GM21390 (cell line): ENCODE measurements around the gene LRRC7.
"Not testable (repeated sequence)": the region's sequence is repeated elsewhere in the genome, so short reads cannot be mapped to it uniquely, and the experiment has no call there.

ENCODE experiments used
- ATAC-seq: cut with Tn5 transposase; IDR thresholded peaks from one replicate; pipeline ENCODE4 v1.9.1; 2021; ENCODE audit not compliant: unreplicated experiment

LRRC7 gene

GRCh38 chr1:69946935-69947334, 379.2 kb downstream of the LRRC7 start:
- ATAC-seq, result no peak

DNA sequence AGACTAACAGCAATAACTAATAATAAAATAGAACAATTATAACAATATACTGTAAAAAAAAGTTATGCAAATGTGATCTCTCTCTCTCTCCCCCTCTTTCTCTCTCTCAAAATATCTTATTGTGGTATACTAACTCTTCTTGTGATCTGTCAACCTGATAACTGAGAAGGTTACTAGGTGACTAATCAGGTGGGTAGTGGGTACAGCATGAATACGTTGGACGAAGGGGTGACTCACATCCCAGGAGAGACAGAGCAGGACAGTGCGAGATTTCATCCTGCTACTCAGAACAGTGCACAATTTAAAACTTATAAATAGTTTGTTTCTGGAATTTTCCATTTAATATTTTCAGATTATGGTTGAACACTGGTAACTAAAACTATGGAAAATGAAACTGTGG, 380.1 kb downstream of the LRRC7 start:
- no peak for ATAC-seq

- ATAC-seq, result no peak
These were observed 385.0 kb downstream of the LRRC7 start for GRCh38 chr1:69952676-69953075.

DNA sequence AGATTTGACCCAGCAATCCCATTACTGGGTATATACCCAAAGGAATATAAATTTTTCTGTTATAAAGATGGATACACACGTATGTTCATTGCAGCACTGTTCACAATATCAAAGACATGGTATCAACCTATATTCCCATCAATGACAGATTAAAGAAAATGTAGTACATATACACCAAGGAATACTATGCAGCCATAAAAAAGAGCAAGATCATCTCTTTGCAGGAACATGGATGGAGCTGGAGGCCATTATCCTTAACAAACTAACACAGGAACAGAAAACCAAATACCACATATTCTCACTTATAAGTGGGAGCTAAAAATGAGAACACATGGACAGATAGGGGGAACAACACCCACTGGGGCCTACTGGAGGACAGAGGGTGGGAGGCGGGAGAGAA, 394.7 kb downstream of the LRRC7 start:
- not testable (repeated sequence) for ATAC-seq

- no peak for ATAC-seq
These were observed 399.6 kb downstream of the LRRC7 start for GRCh38 chr1:69967245-69967766.

- no peak for ATAC-seq
These were observed 409.2 kb downstream of the LRRC7 start for GRCh38 chr1:69976896-69977295.

- no peak for ATAC-seq
These were observed 415.3 kb downstream of the LRRC7 start for GRCh38 chr1:69982992-69983391.

DNA sequence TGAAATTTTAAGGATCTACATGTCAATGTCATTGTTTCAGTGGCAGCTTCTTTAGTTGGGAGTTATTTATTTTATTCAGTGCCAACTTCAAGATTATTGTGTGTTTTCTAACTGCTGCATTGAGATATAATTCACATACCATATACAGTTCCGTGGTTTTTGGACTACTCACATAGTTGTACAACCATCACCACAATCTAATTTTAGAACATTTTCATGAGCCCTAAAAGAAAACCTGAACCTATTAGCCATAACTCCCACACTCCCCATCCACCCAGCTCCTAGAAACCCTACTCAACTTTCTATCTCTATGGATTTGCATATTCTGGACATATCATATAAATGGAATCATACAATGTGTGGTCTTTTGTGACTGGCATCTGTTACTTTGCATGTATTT, 417.7 kb downstream of the LRRC7 start:
- ATAC-seq, result no peak

DNA sequence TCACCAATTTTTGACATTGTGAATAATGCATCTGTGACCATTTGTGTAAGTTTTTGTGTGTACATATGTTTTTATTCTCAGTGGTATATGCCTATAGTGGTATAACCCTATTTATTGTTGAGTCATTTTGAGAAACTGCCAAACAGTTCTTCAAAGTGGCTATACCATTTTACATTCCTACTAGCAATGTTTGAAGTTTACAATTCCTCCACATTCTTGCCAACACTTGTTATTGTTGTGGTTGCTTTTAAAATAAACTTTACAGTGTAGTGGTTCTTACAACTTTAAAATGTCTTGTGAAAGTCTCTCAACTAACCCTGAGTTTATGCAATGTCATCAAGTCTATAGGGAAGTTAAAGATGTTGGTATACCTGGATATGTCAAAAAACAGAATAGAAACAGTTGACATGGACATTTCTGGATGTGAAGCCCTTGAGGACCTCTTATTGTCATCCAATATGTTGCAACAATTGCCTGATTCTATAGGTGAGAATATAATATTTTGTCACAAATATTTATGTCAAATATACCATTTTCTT, 418.2 kb downstream of the LRRC7 start:
- ATAC-seq, result no peak

DNA sequence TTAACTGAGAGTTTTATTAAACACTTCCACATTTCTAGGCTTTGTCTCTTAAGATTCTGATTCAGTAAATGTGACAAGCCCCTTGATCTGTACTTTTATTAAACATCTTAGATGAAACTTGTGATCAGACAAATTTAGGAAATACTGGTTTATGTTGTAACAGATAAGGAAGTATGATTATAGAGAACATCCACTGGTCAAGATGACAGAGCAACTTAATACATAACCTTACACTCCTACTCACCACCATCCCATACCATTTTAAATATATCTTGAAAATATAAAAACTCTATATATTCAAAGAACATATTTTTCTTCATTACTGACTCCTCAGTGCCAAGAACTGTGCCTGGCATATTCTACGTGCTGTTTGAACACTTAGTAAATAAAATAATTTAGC, 420.2 kb downstream of the LRRC7 start:
- ATAC-seq, result no peak

- no peak for ATAC-seq
These were observed 423.9 kb downstream of the LRRC7 start for GRCh38 chr1:69991644-69992043.

DNA sequence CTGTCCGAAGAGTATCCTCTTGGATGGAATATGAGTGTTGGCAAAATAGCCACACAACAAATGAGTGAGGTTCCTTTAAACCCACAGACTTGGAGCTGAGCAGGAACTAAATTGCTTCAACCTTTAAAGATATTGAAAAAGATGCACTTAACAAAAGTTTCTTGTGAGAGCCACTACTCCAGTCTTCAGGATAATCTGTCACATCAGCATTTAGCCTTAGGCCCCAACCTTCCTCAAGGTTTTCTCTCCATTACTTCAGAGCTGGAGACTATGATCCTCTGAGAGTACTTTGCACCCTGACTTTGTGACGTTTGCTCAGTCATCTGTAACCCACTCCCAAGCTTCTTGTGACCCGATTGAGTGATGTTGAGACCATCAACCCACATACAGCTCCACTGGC, 424.9 kb downstream of the LRRC7 start:
- no peak for ATAC-seq

DNA sequence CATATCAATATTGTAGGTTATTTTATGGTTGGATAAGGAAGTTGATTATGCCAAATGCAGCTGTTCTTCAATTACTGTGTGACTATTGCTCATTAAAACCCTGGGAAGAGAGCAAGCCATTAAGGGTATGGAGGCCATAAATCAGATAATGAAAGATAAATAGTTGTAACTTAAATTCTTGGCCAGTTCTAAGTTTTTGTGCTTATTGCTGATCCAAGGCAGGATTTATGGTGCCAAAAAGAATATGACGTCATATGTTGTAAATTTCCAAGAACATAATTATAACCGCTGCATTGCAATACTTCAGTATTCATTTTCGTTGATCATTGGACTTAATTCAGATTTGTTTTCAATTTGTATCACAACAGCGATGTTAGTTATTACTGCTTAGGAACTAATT, 426.1 kb downstream of the LRRC7 start:
- no peak for ATAC-seq

DNA sequence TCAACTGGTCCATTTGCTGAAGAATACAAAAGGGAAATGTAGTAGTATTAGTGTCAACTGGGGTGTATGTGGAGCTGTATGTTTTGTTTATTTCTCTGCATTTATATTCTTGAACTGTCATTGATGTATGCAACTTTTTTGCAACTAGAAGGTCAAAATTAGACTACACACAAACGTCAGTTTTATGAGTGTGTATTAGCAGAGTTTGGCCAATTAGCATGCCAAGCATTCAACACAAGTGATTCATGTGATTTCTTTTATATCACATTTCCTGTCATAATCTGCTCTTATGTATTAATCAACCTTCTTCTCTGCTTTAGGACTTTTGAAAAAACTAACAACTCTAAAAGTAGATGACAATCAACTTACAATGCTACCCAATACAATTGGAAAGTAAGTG, 426.5 kb downstream of the LRRC7 start:
- ATAC-seq, result no peak

GRCh38 chr1:69998847-69999246, 431.1 kb downstream of the LRRC7 start:
- ATAC-seq, result no peak

DNA sequence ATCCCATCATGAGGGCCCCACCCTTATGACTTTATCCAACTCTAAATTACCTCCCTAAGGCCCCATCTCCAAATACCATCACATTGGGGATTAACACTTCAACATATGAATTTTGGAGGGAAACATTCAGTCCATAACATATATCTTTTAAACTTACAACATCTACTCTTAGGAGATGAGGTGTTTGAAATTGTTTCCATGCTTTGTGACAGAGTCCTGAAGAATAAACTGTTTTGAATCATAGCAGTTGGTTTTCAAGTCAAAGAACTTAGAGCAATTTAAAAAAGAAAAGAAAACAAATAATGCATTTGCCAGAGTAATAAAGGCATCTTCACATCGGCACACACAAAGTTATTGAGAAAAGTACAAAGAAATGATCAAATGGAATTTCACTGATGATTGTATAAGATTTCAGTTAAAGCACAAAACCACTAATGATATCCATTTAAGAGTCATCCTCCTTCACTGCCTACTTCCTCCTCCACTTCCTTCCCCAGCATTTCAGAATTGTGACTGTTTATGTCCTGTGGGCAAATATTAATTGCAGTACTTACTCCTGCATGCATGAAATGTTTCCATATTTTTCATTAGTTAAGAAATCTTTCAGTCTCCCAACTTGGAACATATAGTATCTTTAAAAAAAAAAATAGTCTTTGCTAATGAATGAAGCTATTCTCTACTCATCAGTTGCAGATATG, 435.6 kb downstream of the LRRC7 start:
- ATAC-seq, result no peak

DNA sequence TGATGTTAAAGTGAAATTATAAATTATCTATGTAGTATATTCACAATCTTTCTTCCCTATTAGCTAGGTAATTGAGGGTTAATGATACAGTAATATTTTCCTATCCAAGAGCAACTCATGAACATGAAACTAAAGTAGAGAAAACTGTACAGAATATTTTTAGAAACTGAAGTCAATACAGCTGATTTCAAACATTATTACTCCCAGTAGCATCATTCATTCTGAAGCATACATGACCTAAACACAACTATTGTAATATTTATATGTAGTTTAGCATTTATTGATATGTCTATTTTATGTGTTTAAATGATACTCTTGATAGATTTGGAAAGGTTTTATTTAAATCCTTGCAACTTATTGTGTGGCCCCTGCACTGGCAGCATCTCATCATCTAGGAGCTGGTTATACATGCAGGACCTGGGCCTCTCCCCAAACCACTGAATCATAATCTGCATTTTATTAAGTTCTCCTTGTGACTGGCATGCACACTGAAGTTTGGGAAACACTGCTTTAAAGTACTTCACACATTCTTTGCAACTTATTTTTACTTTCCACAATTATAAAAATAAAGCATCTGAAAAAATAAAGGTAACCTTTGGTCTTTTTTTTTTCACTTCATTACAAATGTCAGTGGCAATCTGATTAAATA, 437.8 kb downstream of the LRRC7 start:
- ATAC-seq, result no peak

- no peak for ATAC-seq
These were observed 440.9 kb downstream of the LRRC7 start for GRCh38 chr1:70008660-70009059.

DNA sequence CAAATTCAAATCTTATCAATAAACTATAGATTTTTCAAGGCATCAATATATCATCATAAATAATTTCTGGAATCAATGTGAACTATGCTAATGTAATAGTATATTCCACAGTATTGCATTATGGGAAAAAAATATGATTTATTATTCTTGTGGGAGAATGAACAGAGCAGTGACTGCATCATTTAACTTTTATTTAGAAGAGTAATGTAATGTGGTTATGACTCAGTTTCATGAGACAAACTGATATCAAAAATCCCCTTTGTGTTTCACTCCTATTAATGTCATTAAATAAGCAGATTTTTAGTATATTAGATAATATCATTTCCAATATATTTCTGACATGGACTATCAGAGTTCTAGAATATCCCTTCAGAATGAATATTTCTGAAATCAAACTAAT, 450.0 kb downstream of the LRRC7 start:
- ATAC-seq, result no peak

- no peak for ATAC-seq
These were observed 456.6 kb downstream of the LRRC7 start for GRCh38 chr1:70024272-70024671.

GRCh38 chr1:70025052-70025451, 457.3 kb downstream of the LRRC7 start:
- no peak for ATAC-seq

- ATAC-seq, result no peak
These were observed 458.1 kb downstream of the LRRC7 start for GRCh38 chr1:70025846-70026245.
